ENCODE results near the gene AGPAT2.
A peak's percentile ranks its signal among the peaks of the same experiment; 100 is the strongest.

Gene AGPAT2

GRCh38 chr9:136686794-136687711, at the start of gene AGPAT2:
Gene AGPAT2 (minus strand): TSS chr9:136687457. CDS start chr9:136687357, 100 bp downstream.
- peak; percentile 53 to 67 for DNase-seq (ENCODE audit: low read depth in 2 of 2)

GRCh38 chr9:136735812-136736480, 48.7 kb upstream of the AGPAT2 start:
- no peak for DNase-seq (ENCODE audit: low read depth in 2 of 2)

- DNase-seq (ENCODE audit: low read depth in 2 of 2) = no peak
Observed at GRCh38 chr9:136734837-136735496, 47.7 kb upstream of the AGPAT2 start.

GRCh38 chr9:136733611-136734010, 46.4 kb upstream of the AGPAT2 start:
- DNase-seq (ENCODE audit: low read depth in 2 of 2) = no peak

- DNase-seq (ENCODE audit: low read depth in 2 of 2) = no peak
Observed at GRCh38 chr9:136732444-136733178, 45.4 kb upstream of the AGPAT2 start.

- DNase-seq (ENCODE audit: low read depth in 2 of 2) = no peak
Observed at GRCh38 chr9:136729926-136730325, 42.7 kb upstream of the AGPAT2 start.

- no peak for DNase-seq (ENCODE audit: low read depth in 2 of 2)
Observed at GRCh38 chr9:136729144-136729543, 41.9 kb upstream of the AGPAT2 start.

- no peak for DNase-seq (ENCODE audit: low read depth in 2 of 2)
Observed at GRCh38 chr9:136728548-136729123, 41.4 kb upstream of the AGPAT2 start.

GRCh38 chr9:136728080-136728547, 40.9 kb upstream of the AGPAT2 start:
- peak; percentile 90 to 91 for DNase-seq (ENCODE audit: low read depth in 2 of 2)

- no peak for DNase-seq (ENCODE audit: low read depth in 2 of 2)
Observed at GRCh38 chr9:136726631-136727191, 39.5 kb upstream of the AGPAT2 start.

- DNase-seq (ENCODE audit: low read depth in 2 of 2) = no peak
Observed at GRCh38 chr9:136726118-136726517, 38.9 kb upstream of the AGPAT2 start.

- DNase-seq (ENCODE audit: low read depth in 2 of 2) = no peak
Observed at GRCh38 chr9:136725612-136726011, 38.4 kb upstream of the AGPAT2 start.

GRCh38 chr9:136724772-136725171, 37.5 kb upstream of the AGPAT2 start:
- DNase-seq (ENCODE audit: low read depth in 2 of 2) = no peak

GRCh38 chr9:136723989-136724388, 36.7 kb upstream of the AGPAT2 start:
- DNase-seq (ENCODE audit: low read depth in 2 of 2) = no peak

- DNase-seq (ENCODE audit: low read depth in 2 of 2) = no peak
Observed at GRCh38 chr9:136723362-136723976, 36.2 kb upstream of the AGPAT2 start.

GRCh38 chr9:136722969-136723356, 35.7 kb upstream of the AGPAT2 start:
- DNase-seq (ENCODE audit: low read depth in 2 of 2) = no peak

GRCh38 chr9:136722093-136722968, 35.1 kb upstream of the AGPAT2 start:
- DNase-seq (ENCODE audit: low read depth in 2 of 2) = no peak

- DNase-seq (ENCODE audit: low read depth in 2 of 2) = no peak
Observed at GRCh38 chr9:136721339-136722092, 34.3 kb upstream of the AGPAT2 start.

GRCh38 chr9:136720898-136721338, 33.7 kb upstream of the AGPAT2 start:
- DNase-seq (ENCODE audit: low read depth in 2 of 2) = no peak
